Lower leg skin (tissue), 4 donors: ENCODE data around the gene TSPEAR. TPM values are rescaled to one million over a fixed set of nuclear protein-coding genes. Genes with fewer than 3 reads are reported as not detected.

Experiments
- DNase-seq, 2 donors: peaks; one replicate each; pipeline ENCODE4 v3.0.0-alpha.2; 2019; ENCODE audit warnings: low spot score in 2 of 2
- H3K4me3 ChIP-seq: fragments of 200-600 bp; sonication (generic); 2 replicates; pipeline ENCODE4 v1.5.1; 2017; ENCODE audit warnings: mild to moderate bottlenecking, low read depth; ENCODE audit not compliant: poor library complexity, severe bottlenecking
- POLR2A ChIP-seq, 2 donors: fragments of 450-650 bp; IDR thresholded peaks; one replicate each; pipeline ENCODE4 v1.6.1; 2016 to 2017; ENCODE audit warnings: antibody characterized with exemption in 2 of 2, mild to moderate bottlenecking in 1 of 2, moderate library complexity in 1 of 2
- WGBS, 2 donors: methylation state at CpG; one replicate each; pipeline ENCODE4 v1.1.5; 2018; 5-methylcytosine and 5-hydroxymethylcytosine counted together
- intact Hi-C: fragments of 100-400 bp; cut with DNase I; formaldehyde crosslinking; loops from one replicate; pipeline ENCODE4 v1.15.0; 2023; ENCODE audit warnings: low total_unique reads
- total RNA-seq, 4 donors: library from RNA; depleted of rRNA; stranded (reverse); fragments of >200 nt; gene quantifications; one replicate each; pipeline ENCODE4 v1.1.0, GENCODE V29; 2016
- TF ChIP-seq, protein P1 (sequence below), 3 donors: fragments of 450-650 bp; IDR thresholded peaks; one replicate each; pipeline ENCODE4 v1.5.1; 2016; ENCODE audit warnings: antibody characterized with exemption in 3 of 3, mild to moderate bottlenecking in 3 of 3, moderate library complexity in 2 of 3

Gene TSPEAR
- total RNA-seq, 4 donors from 2014 or later = 0.06 TPM; not detected in 3

GRCh38 chr21:44520326-44521300 lies 190.8 kb downstream of the TSPEAR start:
- TF ChIP-seq, protein P1, sequence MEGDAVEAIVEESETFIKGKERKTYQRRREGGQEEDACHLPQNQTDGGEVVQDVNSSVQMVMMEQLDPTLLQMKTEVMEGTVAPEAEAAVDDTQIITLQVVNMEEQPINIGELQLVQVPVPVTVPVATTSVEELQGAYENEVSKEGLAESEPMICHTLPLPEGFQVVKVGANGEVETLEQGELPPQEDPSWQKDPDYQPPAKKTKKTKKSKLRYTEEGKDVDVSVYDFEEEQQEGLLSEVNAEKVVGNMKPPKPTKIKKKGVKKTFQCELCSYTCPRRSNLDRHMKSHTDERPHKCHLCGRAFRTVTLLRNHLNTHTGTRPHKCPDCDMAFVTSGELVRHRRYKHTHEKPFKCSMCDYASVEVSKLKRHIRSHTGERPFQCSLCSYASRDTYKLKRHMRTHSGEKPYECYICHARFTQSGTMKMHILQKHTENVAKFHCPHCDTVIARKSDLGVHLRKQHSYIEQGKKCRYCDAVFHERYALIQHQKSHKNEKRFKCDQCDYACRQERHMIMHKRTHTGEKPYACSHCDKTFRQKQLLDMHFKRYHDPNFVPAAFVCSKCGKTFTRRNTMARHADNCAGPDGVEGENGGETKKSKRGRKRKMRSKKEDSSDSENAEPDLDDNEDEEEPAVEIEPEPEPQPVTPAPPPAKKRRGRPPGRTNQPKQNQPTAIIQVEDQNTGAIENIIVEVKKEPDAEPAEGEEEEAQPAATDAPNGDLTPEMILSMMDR (IDR thresholded peaks at IDR 0.05) = no peak
- no peak for TF ChIP-seq POLR2A (IDR thresholded peaks at IDR 0.05)
- H3K4me3 ChIP-seq = no peak overlapping the region
- 82 to 87% methylated on average over 26 to 29 of the region's 31 CpGs for WGBS, 2 donors
- intact Hi-C loops = no loop called here
- DNase-seq = no peak

DNA sequence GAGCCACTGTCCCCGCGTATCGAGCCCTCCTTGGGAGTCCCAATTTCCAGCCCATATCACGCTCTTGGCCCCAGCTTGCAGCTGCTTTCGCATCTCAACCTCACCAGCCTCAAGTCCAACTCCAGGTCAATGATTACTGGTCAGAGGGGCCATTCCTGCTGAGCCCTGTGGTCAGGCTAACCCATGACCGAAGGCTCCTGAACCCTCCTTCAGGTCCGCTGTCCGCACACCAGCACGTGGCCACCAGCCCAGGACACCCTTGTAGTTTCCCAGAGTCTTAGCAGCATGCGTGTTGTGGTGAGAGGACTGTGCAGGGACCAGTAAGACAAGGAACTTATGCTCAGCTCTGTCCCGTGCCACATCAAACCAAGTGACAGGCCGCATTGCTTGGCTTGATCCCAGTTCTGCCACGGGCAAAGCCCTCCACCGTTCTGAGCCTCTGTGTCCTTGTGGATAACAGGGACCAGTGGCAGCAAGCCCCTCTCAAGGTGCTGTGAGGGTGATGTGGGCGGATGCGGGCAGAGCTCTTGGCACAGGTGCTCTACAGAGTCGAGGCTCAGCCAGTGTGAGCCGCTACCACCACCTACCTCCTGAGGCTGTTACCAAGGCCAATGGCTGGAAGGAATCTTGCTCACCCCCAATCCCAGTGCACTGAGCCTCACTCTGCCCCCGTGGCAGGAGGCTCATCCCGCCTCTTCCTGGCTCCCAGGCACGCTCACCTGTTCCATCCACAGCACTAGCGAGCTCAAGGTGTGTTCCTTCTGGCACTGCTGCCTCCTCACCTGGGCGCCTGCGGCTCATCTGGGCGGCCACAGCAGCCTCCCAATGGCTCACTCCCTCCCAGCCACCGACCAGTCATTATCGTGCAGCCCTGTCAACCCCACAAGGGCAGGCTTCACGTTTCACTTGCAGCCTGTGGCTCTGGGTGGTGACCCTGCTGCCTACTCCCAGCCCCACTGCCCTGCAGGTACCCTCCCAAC lies 191.7 kb downstream of the TSPEAR start:
- intact Hi-C loops = no loop called here
- H3K4me3 ChIP-seq = no peak overlapping the region
- TF ChIP-seq POLR2A (IDR thresholded peaks at IDR 0.05) = no peak
- TF ChIP-seq, protein P1 (IDR thresholded peaks at IDR 0.05) = no peak
- WGBS, 2 donors = 70 to 78% methylated on average over 27 to 28 of the region's 28 CpGs
- no peak for DNase-seq

DNA sequence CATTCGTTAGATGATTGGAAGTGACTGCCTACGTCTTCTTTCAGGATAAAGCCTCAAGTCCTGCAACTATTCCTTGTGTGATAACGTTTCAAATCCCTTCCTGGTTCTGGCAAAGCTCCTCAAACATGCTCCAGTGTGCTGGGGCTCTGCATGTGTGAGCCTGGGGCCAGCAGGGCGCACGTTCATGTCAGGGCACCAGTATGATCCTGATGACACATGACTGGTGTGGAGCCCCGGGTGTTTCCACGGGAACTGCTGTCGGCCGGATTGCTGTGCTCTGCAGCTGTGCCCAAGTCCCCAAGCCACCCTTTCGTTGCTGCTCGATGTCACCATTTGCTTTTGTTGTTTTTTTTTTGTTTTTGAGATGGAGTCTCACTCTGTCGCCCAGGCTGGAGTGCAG lies 192.7 kb downstream of the TSPEAR start:
- H3K4me3 ChIP-seq = no peak overlapping the region
- 50 to 59% methylated on average over 12 of the region's 12 CpGs for WGBS, 2 donors
- intact Hi-C loops = no loop called here
- DNase-seq = no peak
- no peak for TF ChIP-seq POLR2A (IDR thresholded peaks at IDR 0.05)
- TF ChIP-seq, protein P1 (IDR thresholded peaks at IDR 0.05) = no peak

GRCh38 chr21:44517175-44517899 lies 194.0 kb downstream of the TSPEAR start:
- no peak overlapping the region for H3K4me3 ChIP-seq
- WGBS, 2 donors = 83 to 85% methylated on average over 15 of the region's 15 CpGs
- no peak for DNase-seq
- intact Hi-C loops = no loop called here
- TF ChIP-seq, protein P1 (IDR thresholded peaks at IDR 0.05) = no peak
- TF ChIP-seq POLR2A (IDR thresholded peaks at IDR 0.05) = no peak

DNA sequence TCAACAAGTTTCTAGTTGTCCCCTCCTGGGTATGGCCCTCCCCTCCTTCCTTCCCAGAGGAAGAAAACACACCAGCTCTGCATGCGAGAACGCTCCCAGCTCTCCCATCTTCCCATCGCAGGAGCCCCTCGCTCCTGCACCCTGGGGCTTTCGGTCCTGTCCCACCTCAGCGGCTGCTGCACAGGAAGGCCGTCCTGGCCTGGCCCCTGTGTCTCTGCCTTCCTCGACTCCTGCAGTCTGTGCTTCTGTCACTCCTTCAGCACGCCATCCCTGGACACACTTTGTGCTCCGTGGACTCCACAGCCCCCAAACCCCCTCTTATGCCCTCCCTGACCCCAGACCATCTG lies 194.6 kb downstream of the TSPEAR start:
- H3K4me3 ChIP-seq = no peak overlapping the region
- intact Hi-C loops = no loop called here
- TF ChIP-seq, protein P1 (IDR thresholded peaks at IDR 0.05) = no peak
- no peak for TF ChIP-seq POLR2A (IDR thresholded peaks at IDR 0.05)
- WGBS, 2 donors = 86 to 89% methylated on average over 10 of the region's 10 CpGs
- DNase-seq = no peak
